HCT116 (cell line): ENCODE data around the gene TTYH1. TPM values are rescaled to one million over a fixed set of nuclear protein-coding genes. Genes with fewer than 3 reads are reported as not detected.
"Not testable (repeated sequence)": the region's sequence is repeated elsewhere in the genome, so short reads cannot be mapped to it uniquely, and the experiment has no call there.

ENCODE experiments used
- ATAC-seq: fragments of 200-7000 bp; cut with Tn5 transposase; 2 replicates; pipeline ENCODE4 v1.9.1; 2020; ENCODE audit warnings: mild to moderate bottlenecking, moderate library complexity
- BruUV-seq: library from RNA; stranded (reverse); fragments of 400-500 nt; replicated peaks from 2 replicates; lab custom pipeline; 2021; lab: Mats Ljungman, UMichigan
- CTCF ChIA-PET: fragments of 300-600 bp; sonication (Branson Sonifier 250); formaldehyde crosslinking; loops from one replicate; lab custom pipeline; 2021; ENCODE audit warnings: antibody characterized with exemption; lab: Charles Lee
- POLR2A ChIA-PET: fragments of 300-600, 350-600 bp; sonication (Branson Sonifier 250); formaldehyde crosslinking; loops from one replicate; lab custom pipeline; 2021; ENCODE audit warnings: antibody characterized with exemption; lab: Charles Lee
- RAD21 ChIA-PET, 2 experiments: fragments of 300-600 bp; sonication (Branson Sonifier 250); formaldehyde crosslinking; loops; one replicate each; lab custom pipeline; 2023; ENCODE audit warnings: low total read pairs in 2 of 2; ENCODE audit not compliant: uncharacterized antibody in 2 of 2, unreplicated experiment in 2 of 2, low non-redundant PET in 1 of 2; lab: Charles Lee
- DNase-seq: peaks from one replicate; pipeline ENCODE4 v3.0.0-alpha.2; 2010; ENCODE audit warnings: low read depth, low spot score
- H2AFZ ChIP-seq: fragments of 200-600 bp; shearing (Covaris generic), sonication (generic); 2 replicates; pipeline ENCODE4 v1.6.1; 2017; ENCODE audit warnings: low read depth, mixed run types, mixed read lengths, antibody characterized with exemption, low read length; ENCODE audit not compliant: poor library complexity, severe bottlenecking
- H3K27ac ChIP-seq: 2 replicates; pipeline ENCODE4 v1.5.1; 2012; ENCODE audit warnings: low read depth, low read length
- H3K27me3 ChIP-seq: fragments of 200-600 bp; sonication (generic); 2 replicates; pipeline ENCODE4 v1.6.1; 2016; ENCODE audit warnings: mixed run types, low read length, mixed read lengths; ENCODE audit not compliant: insufficient read depth
- H3K36me3 ChIP-seq, 2 experiments: fragments of 200-500 bp in 1 of 2; fragments of 200-600 bp in 1 of 2; sonication (Bioruptor generic) in 1 of 2; sonication (generic) in 1 of 2; 2 replicates each; pipeline versions ENCODE4 v1.5.1 to v1.6.1; 2014 to 2016; ENCODE audit warnings: low read length in 2 of 2, inconsistent platforms in 1 of 2, mixed read lengths in 1 of 2, mixed run types in 1 of 2; ENCODE audit not compliant: insufficient read depth in 2 of 2, control insufficient read depth in 1 of 2
- H3K4me1 ChIP-seq, 2 experiments: fragments of 200-600 bp in 1 of 2; sonication (generic) in 1 of 2; 2 replicates each; pipeline versions ENCODE4 v1.5.1 to v1.6.1; 2012 to 2017; ENCODE audit warnings: low read length in 2 of 2, inconsistent platforms in 1 of 2, mild to moderate bottlenecking in 1 of 2, mixed read lengths in 1 of 2, mixed run types in 1 of 2, moderate library complexity in 1 of 2; ENCODE audit not compliant: insufficient read depth in 2 of 2, control insufficient read depth in 1 of 2
- H3K4me2 ChIP-seq: fragments of 200-600 bp; sonication (generic); 2 replicates; pipeline ENCODE4 v1.6.1; 2017; ENCODE audit warnings: mixed run types, low read length, mixed read lengths
- H3K4me3 ChIP-seq, 2 experiments: fragments of 200-600 bp in 1 of 2; sonication (generic) in 1 of 2; replicated peaks in 1 of 2; 2 replicates each; pipeline ENCODE4 v1.5.1; 2011 to 2016; ENCODE audit warnings: low read length in 2 of 2, control low read depth in 1 of 2, low read depth in 1 of 2, mild to moderate bottlenecking in 1 of 2, mixed read lengths in 1 of 2, mixed run types in 1 of 2
- H3K79me2 ChIP-seq: fragments of 200-600 bp; sonication (generic); 2 replicates; pipeline ENCODE4 v1.6.1; 2017; ENCODE audit warnings: mild to moderate bottlenecking, mixed run types, low read length, moderate library complexity, mixed read lengths; ENCODE audit not compliant: insufficient read depth
- H3K9ac ChIP-seq: fragments of 200-600 bp; sonication (generic); 2 replicates; pipeline ENCODE4 v1.6.1; 2016; ENCODE audit warnings: low read length, mixed read lengths
- H3K9me2 ChIP-seq: fragments of 200-600 bp; sonication (generic), shearing (Covaris generic); 2 replicates; pipeline ENCODE4 v1.6.1; 2017; ENCODE audit warnings: mixed run types, mild to moderate bottlenecking, moderate library complexity; ENCODE audit not compliant: insufficient read depth
- H3K9me3 ChIP-seq, 2 experiments: fragments of 200-500 bp in 1 of 2; fragments of 200-600 bp in 1 of 2; sonication (Bioruptor generic) in 1 of 2; sonication (generic) in 1 of 2; 2 replicates each; pipeline ENCODE4 v1.6.1; 2014 to 2017; ENCODE audit warnings: low read length in 2 of 2, mixed read lengths in 2 of 2, inconsistent platforms in 1 of 2, low read depth in 1 of 2, mild to moderate bottlenecking in 1 of 2, mixed run types in 1 of 2, moderate library complexity in 1 of 2; ENCODE audit not compliant: control insufficient read depth in 1 of 2, insufficient read depth in 1 of 2
- H4K20me1 ChIP-seq: fragments of 200-600 bp; sonication (generic), shearing (Covaris generic); 2 replicates; pipeline ENCODE4 v1.6.1; 2017; ENCODE audit warnings: mixed run types, mild to moderate bottlenecking, moderate library complexity; ENCODE audit not compliant: insufficient read depth
- YY1 ChIP-seq: IDR thresholded peaks from 2 replicates; pipeline ENCODE4 v1.6.1; 2011; ENCODE audit warnings: low read length, low read depth, moderate library complexity, mild to moderate bottlenecking; ENCODE audit not compliant: insufficient replicate concordance; ENCODE audit errors: extremely low read depth
- intact Hi-C: fragments of 100-400 bp; cut with micrococcal nuclease; formaldehyde crosslinking; loops from 2 replicates; pipeline ENCODE4 v1.10.0; 2022
- total RNA-seq: library from RNA; stranded (reverse); gene quantifications from one replicate; pipeline ENCODE4 v1.2.1, GENCODE V29; 2021; ENCODE audit not compliant: unreplicated experiment

TTYH1 gene
- total RNA-seq, 1 experiment from 2014 or later = 0.37 TPM

DNA sequence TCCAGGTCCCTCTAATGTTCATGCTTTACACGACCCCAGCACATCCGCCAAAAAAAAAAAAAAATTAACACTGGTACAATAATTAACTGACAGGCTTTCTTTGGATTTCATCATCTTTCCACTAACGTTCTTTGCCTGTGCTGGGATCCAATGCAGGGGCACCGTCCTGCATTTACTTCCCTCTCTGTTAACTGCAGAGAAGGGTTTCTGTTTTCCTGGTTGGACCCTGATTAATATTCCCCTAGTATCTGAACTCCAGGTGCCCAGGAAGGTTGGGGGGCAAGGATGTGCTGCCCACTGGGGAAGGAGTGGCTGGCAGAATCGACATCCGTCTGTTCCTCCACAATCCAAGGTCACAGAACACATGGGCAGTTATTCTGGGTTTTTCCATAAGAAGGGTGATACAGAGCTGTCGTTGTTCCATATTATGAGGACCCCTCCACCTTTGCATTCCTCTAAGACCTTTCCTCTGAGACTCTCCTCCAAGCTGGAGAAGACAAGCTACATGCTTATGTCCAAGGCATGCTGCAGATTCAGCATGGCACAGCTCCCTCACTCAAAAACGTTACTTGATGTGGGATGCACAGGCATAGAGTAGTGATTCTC lies 46.1 kb upstream of the TTYH1 start:
- Histone ChIP-seq H3K9me3 (no peaks in the 10 kb centered on the region), H2AFZ (no peak overlapping the region), H3K79me2 (no peaks in the 10 kb centered on the region), H3K36me3 (no peaks in the 10 kb centered on the region), H3K4me2 (no peak overlapping the region), H3K27me3 (peaks cover 3% of the 10 kb centered on the region; the same call in 1 of the 2 replicates), H3K4me3 (no peak overlapping the region), H3K4me1 (no peaks in the 10 kb centered on the region), H3K9me2 (no peaks in the 10 kb centered on the region), H3K27ac (no peak overlapping the region), H4K20me1 (no peaks in the 10 kb centered on the region), H3K9ac (no peak overlapping the region)
- RAD21 ChIA-PET = no interaction called here
- intact Hi-C loops = no loop called here
- CTCF ChIA-PET = no interaction called here
- DNase-seq (no peak), ATAC-seq (no peak)
- BruUV-seq = no TSS peak
- POLR2A ChIA-PET = no interaction called here
- no peak for TF ChIP-seq YY1

DNA sequence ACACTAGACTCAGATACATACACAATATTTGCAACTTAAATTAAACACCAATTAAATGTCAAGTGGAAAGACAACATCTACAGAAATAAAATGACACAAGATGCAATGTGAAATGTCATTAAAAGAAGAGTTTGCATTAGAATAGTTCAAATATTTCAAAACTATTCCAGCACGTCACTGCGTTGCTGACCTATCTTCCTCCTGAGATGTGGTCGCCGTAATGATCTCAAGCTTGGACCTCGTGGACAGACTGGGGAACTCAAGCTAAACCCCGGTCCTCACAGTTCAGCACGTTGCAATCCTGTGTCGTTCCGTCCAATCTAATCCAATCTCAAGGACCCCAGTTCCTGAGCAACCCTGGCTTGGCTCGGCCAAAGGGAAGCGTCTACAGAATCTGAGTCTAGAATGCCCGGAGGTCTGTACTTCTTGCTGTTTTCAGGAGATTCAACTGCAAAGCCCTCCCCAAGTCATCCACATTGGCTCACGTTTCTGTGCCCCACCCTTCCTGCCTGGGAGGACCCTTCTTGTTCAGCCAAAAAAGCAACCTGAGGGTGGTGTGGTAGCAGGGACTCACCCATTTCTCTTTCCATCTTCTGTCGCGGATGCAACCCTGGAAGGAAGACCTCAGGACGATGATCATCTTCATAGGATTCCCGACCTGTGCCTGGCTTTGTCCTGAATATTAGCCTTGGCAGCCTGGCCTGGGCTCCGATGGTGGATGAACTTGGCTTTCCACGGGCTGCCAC lies 45.4 kb upstream of the TTYH1 start:
- RAD21 ChIA-PET, H3K79me2 ChIP-seq, H3K27me3 ChIP-seq, H2AFZ ChIP-seq, H3K4me2 ChIP-seq, POLR2A ChIA-PET, H3K9me3 ChIP-seq, H3K4me3 ChIP-seq, ATAC-seq, H3K9me2 ChIP-seq, DNase-seq, H3K9ac ChIP-seq, H3K4me1 ChIP-seq, intact Hi-C loops, CTCF ChIA-PET, H3K27ac ChIP-seq, H3K36me3 ChIP-seq, BruUV-seq, H4K20me1 ChIP-seq: not testable (repeated sequence)

DNA sequence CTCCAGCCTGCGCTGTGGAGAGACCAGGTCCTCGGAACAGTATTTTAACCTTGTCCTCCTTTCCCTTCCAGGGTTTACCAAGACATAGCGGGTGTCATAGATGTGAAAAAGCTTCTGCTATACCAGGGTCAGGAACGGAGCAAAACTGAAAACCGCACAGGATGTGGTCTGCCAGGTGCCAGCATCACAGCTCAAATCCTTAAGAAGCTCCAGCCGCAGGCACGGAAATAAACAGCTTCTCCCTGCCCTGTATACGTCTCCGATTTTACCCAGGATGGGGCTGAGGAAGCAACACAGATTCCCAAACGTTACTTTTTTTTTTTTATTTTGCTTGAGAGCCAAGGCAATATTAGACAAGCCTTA lies 44.8 kb upstream of the TTYH1 start:
- intact Hi-C loops, H3K79me2 ChIP-seq, DNase-seq, H3K4me2 ChIP-seq, H3K4me3 ChIP-seq, H3K27ac ChIP-seq, H3K9me3 ChIP-seq, H2AFZ ChIP-seq, H3K9me2 ChIP-seq, RAD21 ChIA-PET, BruUV-seq, H4K20me1 ChIP-seq, H3K9ac ChIP-seq, H3K36me3 ChIP-seq, H3K4me1 ChIP-seq, ATAC-seq, POLR2A ChIA-PET, H3K27me3 ChIP-seq: not testable (repeated sequence)
- CTCF ChIA-PET = interaction anchor here (2.4 kb wide), 1 partner anchor 21 kb away, joined by 6 read pairs; no protein-coding TSS in a partner anchor

DNA sequence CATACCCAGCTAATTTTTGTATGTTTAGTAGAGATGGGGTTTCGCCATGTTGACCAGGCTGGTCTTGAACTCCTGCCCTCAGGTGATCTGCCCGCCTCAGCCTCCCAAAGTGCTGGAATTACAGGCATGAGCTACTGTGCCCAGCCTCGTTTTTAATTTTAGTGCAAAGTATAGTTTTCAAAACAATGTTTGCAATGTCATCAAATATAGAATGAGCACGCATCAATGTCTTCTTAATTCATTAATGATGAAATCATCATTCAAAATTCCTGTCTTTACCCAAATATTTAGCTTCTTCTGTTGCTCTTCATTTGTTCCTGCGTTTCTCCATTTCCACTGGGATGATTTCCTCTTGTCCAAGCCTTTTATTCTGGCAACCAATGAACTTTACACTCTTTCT lies 43.8 kb upstream of the TTYH1 start:
- POLR2A ChIA-PET, ATAC-seq, intact Hi-C loops: not testable (repeated sequence)

More for the DNA sequence above, 43.8 kb upstream of the TTYH1 start:
- H3K27ac ChIP-seq, DNase-seq, H3K9me2 ChIP-seq, H3K79me2 ChIP-seq, H4K20me1 ChIP-seq, BruUV-seq, H3K36me3 ChIP-seq, H3K4me1 ChIP-seq, H3K4me2 ChIP-seq, H2AFZ ChIP-seq, RAD21 ChIA-PET, H3K9ac ChIP-seq, H3K27me3 ChIP-seq, H3K4me3 ChIP-seq, H3K9me3 ChIP-seq: not testable (repeated sequence)
- CTCF ChIA-PET = interaction anchor here (2.4 kb wide), 1 partner anchor 20 kb away, joined by 6 read pairs; no protein-coding TSS in a partner anchor
